ENCODE data around the gene SOX6. TPM values are rescaled to one million over a fixed set of nuclear protein-coding genes. Genes with fewer than 3 reads are reported as not detected.

The SOX6 gene
- total RNA-seq, 1 donor from 2014 or later: 13.6 TPM

DNA sequence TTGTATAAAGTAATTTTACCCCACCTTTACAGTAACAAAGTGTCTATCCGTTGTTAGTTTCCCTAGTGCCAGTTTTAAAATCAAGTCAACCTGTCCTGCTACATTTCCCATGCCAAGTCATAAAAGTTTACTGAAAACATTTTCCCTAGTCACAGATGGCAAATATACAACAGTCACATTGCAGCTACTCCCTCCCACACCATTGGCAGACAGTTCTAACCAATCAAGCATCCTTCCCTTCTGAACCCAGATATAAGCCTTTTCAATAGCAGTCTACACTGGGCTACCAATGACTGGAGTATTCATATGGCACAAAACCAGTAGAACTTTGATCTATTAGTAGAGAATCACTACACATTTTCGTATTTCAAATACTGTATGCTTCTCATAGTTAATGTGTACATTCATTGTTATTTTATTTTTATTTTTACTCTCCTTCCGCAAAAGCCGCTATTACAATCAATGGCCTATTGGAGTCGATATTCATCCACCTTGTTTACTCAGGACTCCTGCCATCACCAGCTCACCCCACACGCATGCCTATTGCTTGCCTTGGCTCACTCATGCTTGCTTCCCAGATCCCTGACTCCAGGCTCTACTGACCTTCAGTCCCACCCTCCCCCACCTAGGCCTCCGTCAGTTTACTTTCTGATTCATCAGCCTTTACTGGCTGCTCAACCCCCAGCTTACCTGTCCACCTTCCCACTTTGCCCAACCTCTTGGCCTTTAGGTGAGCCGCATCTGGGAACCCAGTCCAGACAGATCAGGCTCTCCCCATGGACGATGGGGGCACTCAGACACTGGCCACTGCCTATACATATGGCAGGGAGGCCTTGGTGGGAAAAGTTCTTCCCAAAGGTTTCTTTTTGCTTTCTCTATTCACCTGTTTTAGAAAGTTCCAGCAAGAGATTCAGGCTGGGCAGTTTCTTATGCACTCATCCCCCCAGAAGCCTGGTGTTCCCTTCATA, 408.4 kb downstream of the SOX6 start:
- ATAC-seq: no peak

DNA sequence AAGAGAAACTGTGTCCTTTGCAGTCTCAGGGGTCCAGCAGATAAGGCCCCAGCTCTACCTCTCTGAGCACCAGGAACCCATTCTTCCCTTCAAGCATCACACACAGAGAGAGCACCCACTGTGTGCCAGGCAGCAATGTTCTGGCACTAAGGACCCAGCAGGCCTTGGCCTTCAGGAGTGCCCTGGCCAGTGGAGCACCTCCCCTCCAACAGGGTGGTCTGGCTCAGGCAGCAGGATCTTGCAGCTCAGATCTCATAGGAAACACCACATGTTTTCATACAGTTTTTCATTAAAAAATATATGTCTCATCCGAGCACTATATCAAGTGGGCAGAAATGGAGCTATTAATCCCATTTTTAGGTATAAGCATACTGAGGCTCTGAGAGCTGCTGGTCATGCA, 410.6 kb downstream of the SOX6 start:
- ATAC-seq: no peak

DNA sequence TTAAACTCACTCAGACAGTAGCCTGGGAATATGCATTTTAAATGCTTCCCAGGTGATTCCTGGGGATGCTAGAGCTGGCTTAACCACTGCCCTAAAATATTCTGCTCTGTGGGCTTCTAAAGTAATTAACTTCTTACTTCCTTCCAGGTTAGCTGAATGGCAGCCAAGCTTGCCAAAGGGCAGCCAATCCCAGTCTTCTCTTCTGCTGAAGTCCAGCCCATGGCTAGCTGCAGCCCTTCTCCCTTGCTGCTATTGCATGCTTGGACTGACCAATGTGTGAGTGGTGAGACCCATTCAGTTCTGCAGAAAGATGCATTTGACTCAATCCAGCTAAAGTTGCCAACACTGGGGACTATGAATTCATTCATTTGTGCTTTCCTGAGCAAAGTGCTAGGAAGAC, 411.9 kb downstream of the SOX6 start:
- no peak for ATAC-seq

DNA sequence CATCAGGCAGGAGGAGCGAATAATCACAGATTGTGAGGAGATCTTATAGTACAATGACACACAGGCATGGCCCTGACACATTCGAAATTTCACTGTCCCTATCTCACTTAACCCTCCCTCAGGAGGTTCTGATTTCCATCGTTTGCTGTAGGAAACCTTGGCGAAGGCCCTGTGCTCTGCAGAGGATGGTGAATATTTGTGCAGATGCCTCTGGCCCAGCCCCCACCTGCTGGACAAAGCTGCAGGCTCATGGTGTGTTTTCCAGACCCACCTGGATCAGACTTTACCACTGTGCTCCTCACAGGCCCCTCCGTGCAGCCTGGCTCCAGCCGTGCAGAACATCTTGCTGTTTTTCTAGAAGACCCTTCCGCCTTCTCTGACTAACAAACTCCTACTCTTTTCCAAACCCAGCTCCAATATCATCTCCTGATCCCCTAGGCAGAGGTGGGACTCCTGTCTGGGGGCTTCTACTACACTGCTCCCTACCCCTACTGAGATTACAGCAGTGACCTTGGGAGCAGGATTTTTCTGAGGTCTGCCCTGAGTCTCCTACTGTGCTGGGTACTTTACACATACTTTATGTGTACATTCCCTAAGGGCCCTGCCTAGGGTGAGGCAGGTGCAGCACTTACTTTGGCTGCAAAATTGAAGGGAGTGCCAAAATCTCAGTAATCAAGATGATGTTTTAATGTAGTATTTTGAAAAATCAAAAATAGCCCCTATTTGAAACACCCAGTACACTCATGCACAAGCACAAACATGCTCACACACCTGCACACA, 412.7 kb downstream of the SOX6 start:
- ATAC-seq: no peak

DNA sequence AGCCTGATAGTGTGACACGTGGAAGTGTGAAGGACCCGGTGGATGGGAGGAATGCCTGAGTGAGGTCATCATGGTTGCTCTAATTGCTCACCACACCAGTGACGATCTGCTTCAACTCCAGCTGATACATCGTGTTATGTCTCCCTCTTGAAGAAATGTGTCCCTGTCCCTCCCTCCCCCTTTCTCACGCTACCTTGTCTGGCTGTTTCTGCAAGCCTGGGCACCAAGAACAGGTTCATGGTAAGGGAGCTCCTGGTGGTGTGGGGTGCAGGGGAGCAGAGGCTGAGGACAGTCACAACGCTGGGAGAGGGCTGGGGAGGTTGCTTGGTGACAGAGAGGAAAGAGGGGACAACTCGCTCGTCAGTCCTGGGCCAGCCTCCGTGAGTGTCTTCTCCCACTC, 413.4 kb downstream of the SOX6 start:
- ATAC-seq: no peak

DNA sequence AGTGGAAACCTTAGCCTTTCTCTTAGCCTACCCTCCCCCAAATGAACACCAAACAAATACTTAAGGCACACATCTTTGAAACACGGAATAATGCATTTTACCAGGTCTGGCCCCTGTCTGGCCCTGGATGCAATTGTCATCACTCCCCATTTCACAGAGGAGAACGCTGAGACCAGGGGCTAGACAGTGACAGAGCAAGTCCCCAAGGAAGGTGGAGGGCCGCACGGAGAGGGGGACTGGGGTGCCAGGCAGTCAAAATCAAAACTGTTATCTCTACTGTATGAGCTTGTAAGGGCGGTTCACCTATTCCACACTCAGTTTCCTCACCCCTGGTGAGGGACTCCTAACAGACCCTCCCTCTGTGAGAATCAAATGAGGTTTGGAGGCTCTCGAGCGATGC, 414.2 kb downstream of the SOX6 start:
- ATAC-seq: no peak

DNA sequence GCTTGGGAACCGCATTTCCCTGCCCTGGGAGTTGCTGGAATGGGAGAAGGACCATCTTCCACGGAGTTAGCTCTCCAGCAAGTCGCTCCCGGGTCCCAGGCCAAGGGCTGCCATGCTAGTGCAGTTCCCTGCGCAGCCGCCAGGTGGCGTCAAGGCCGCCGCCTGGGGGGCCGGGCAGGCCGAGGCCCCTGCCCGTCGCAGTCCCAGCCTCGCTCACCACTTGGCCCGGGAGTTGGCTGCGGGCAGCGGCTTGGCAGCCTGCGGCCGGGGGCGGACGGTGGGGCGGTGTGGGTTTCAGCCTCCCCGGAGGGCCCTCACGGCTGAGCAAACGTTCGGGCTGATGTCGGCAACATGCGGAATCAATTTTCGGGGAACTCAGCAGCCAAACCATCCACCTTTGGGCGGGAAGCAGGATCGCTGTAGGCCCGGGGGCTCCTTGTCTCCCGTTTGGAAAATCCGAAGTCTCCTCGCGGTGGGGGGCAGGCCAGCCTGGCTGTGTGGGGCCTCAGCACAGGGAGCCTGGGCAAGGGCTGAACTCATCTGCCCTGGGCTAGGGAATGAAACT, 415.1 kb downstream of the SOX6 start:
- ATAC-seq: no peak

DNA sequence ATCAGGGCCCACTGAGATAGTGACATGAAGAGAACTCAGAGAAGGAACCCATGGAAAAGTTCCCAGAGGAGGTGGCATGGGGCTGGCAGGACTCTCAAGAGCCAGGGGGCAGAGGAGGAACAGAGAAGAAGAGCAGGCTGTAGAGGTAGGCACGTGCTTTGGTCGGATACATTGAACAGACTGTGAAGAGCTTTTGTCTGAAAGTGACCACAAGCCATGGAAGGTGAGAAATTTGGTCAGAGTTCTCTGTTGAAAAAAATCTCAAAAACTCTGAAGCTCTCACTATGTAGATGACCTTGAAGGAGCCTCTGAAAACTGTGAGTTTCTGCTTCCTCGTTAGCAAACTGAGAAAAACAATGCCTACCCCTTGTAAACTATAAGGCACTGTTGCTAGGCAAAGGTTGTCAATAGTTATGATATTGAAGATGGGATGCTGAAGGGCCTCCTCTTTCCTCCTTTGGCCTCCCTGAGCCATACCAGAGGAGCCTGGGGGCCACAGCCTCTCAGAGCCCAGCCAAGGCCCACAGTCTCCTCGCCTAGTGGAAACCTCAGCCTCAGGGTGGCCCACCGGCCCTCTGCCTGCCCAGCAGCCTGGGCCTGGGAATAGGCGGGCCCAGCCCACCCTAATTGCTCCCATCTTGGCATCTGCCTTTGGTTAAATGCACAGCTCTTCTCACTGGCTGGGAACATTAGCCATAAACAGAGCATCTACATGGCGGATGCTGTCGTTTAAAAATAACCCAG, 415.7 kb downstream of the SOX6 start:
- ATAC-seq: no peak

DNA sequence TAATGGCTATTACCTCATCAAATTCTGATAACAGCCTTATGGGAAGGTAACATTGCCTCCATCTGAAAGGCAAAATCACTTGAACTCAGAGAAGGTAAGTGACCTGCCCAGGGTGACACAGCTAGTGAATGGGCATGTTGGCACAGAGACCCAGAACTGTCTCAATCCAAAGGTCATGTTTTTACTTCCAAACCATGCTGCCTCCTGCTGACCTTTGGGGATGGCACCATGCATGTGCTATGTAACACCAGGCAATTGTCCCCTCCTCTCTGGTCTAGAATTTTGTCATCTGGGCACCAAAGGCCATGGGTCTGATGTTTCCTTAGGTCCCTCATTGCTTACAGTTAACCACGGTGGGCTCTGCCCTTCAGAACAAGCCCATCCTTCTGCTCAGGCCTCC, 417.4 kb downstream of the SOX6 start:
- no peak for ATAC-seq

DNA sequence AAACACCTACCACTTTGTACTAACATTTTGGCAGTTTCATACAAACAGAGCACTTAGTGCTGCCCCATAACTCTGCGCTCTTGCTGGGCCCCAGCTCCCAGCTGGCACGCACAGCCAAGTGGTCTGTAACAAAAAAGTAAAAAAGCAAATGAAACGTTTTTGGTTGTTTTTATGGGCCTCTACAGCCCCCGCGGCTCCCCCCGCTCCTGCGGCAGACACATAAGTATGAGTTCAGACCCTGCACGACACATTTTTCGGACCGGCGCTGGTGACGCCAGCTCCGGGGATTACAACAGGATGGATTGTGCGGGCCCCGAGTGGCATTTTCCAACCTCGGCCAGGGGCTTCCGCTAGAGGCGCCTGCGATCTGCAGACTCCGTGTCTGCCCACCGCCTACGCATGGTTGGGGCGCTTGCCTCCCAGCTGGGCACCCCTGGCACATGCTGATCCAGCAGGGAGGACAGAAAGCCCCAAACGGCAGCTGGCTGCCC, 418.2 kb downstream of the SOX6 start:
- no peak for ATAC-seq

DNA sequence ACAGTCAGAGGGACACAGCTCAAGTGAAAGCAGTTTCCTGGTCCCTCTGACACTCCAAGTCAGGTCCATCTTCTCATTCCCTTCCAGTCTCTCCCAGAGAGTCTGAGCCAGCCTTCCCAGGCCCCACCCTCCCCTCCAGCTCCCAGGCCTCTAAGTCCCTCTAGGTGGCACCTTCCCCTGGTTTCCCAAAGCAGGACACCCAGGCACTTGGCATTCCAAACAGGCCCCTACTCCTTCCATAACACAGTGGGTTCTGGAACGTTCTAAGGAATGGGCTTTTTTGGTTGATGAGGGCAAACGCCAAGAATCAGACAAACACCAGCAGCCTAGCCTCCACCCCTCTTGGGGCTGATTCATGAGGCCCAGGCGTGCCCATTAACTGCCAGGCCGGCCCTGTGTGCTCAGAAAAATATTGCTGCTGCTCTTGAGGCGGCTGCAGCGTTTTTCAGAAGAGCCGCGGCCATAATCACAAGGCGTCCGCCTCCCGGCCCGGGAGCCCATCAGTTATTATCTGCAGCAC, 418.7 kb downstream of the SOX6 start:
- ATAC-seq: no peak

DNA sequence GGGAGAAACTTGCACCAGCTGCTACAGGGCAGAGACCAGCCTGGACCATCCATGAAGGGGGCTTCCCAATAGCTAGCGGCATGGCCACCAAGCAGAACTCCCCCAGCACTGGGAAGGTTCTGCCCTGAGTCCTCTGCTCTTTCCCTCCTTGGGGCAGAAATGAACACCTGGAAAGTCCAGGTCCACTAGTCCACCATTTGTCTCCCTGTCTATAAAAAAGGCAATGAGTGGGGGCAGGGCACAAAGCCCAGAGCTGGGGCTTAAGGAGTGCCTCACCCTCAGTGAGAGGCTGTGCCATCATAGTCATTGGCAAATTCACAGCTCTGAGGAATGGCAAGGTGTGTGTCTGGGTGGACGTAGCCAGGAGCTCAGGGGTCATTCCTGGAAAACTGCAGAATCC, 420.3 kb downstream of the SOX6 start:
- ATAC-seq: no peak

DNA sequence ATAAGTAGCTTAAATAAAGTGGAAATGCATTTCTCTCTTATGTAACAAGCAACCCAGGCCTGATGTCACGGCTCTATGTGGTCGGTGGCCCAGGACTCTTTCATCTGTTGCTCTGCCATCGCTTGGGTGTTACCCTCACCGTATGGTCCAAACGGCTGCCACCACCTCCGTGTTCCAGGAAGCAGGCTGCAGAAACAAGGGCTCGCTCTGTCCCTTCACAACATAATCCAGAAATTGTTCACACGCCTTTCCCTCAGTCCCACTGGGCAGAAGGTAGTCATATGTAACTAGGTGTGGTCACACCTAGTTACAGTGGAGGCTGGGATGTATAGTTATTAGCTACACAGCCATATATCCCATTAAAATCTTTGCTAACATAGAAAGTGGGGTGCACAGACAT, 421.0 kb downstream of the SOX6 start:
- ATAC-seq: no peak

DNA sequence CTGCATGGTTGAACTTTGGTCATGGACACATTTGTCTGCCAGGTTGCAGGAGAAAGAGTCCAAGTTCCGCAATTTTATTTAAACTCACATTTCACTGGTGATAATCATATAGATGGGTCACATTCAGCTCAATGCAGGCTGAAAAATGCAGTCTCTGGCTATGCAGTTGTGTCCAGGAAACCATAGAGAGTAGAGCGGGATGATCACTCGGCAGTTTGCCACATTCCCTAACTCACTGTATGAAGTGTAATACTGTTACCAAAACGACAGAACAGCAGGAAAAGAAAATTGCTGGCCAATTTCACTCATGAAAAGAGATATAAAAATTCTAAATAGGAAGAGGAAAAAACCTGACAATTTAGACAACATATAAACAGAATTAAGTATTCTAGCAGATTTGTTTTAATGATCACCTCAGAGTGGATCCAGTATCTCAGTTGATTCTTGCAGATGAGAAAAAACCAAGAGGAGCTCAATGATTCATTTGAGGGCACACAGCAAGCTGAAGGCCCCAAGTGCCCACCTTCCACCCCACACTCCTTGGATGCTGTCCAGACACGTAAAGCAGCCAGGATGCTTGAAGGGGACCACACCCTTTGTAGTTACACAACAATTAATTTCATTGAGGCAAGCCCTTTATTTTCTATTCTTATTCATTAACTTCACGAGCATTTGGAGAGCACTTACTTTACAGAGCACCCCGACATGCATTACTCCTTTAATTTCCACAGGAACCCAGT, 422.3 kb downstream of the SOX6 start:
- ATAC-seq: no peak

DNA sequence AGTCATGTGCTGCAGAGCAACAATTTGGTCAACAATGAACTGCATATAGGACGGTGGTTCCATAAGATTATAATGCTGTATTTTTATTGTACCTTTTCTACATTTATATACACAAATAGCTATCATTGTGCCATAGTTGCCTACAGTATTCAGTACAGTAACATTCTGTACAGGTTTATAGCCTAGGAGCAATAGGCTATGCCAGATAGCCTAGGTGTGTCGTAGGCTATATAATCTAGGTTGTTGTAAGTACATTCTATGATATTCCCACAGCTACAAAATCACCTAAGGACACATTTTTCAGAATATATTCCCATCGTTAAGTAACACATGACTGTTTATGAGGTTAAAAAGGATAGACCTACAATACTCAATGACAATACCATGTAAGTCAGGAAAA, 423.9 kb downstream of the SOX6 start:
- ATAC-seq: no peak

DNA sequence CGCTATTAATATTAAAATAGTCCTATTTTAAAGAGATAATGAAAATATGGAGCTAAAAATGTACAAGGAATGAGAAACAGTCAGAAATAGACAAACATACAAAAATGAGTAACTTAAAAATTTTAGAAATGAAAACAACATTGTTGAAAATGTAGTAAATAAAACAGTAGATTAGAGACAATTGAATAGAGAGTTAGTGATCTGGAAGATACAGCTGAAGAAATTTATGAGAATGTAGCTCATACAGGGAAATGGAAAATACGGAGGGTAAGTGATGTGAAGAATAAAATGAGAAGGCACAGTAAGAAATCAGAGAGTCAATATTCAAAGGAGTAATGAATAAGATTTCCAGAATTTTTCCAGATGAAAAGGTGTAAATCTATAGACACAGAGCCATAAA, 424.8 kb downstream of the SOX6 start:
- no peak for ATAC-seq

DNA sequence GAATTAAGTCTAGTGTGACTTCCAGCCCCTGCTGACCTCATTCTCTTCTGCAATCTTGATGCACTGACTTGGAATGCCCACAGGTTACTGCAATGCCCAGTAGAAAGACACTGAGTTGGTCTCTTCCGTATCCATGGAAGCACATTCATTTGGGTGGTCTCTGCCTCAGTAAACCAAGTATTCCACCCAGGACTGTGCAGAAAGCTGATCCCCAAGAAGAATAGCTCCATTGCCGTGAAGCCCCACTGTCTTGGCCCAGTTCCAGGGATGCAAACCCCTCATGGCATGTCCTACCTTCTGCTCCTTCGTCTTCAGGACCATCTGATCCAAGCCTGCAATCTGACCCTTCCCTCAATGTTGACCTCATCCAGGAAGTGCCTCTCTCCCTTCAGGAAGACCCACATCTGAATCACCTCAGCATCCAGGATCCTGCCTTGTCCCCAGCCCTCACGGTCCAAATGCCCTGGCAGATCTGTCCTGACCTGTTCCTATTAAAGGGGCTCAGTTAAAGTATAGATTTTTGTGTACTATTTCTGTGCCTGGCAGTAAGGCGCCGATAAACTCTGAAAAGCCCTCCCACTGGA, 425.8 kb downstream of the SOX6 start:
- ATAC-seq: no peak

DNA sequence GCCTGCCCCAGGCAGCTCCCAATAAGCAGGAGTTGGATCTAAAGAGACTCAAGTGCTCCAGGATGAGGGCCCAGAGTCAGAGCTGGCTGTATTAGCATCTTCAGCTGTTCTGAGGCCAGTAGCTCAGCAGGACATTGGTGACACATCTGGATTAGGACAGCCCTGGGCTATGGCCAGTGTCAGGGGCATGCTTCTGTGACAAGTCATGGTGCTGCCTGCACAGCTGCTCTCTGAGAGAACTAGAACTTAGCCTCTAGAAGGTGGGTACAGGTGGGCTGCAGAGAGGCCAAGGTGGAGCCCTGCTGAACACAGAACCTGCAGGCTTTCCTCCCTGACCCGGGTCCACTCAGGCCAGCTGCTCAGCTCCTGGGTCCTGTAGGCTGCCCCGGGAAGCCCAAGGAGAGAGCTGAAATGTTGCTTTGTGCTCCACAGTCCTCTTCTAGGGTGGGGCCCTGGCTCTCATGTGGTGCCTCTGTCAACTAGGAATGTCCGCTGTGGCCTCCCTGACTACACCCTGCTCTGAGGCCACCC, 426.9 kb downstream of the SOX6 start:
- ATAC-seq: peak; percentile 23

DNA sequence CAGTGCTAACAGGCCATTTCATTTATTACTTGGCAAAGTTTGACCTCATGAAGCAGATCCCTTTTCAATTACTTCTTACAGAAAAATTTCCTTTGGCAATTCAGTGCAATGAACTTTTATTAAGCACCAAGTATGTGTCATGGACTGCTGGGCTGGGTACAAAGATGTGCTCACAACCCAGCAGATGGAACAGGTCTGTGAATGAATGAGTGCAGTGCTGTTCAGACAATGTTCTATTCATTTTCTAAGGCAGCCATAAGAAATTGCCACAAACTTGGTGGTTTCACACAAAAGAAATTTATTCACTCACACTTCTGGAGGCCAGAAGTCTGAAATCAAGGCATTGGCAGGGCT, 428.5 kb downstream of the SOX6 start:
- ATAC-seq: no peak

DNA sequence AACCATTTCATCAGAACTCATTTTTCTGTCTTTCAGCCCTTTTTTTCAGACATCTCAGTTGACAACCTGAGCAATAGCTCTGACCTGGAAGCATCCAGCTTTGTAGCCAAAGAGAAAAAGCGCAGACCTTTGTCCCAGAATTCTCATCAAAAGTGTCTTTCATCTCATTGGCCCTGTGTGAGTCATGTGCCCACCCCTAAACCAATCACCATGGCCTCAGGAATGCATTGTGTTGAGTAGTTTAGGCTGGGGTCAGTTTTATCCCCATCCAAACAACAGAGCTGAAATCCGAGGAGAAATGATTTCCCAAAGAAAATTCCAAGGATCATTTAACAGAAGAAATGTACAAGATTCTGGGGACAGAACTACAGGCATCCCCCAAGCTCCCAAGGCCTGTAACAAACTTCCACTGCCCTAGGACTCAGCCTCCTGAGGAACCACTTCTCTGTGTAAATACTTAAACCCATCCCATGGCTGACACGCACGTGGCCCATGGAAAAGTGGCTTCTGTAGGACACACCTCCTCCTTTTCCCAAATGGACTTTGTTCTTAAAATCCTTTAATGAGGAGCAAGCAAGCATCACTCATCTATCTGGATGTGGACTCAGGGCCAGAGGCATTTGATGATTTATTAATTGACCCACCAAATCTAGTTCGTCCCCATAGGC, 429.0 kb downstream of the SOX6 start:
- ATAC-seq: no peak

All from esophagus mucosa (tissue), 1 donor.